Naive thymus-derived CD8-positive, alpha-beta T cell (primary cell): ENCODE data around the gene CDKN1C. TPM values are rescaled to one million over a fixed set of nuclear protein-coding genes. Genes with fewer than 3 reads are reported as not detected.

ENCODE experiments used
- ATAC-seq, 2 donors: fragments of 150-1000 bp; cut with Tn5 transposase in 1 of 2; sonication (Bioruptor Pico), chemical (Tn5 transposase) in 1 of 2; 1 replicate in 1 of 2; 2 replicates in 1 of 2; pipeline ENCODE4 v1.10.0; 2021; ENCODE audit warnings: mild to moderate bottlenecking in 2 of 2, moderate library complexity in 2 of 2
- POLR2A ChIA-PET: fragments of 350-600 bp; sonication (Branson Sonifier 250); formaldehyde crosslinking; loops from one replicate; lab custom pipeline; 2021; ENCODE audit warnings: antibody characterized with exemption; lab: Charles Lee
- DNase-seq, 10 donors: peaks; one replicate each; pipeline versions ENCODE4 v3.0.0 to v3.0.0-alpha.2; 2020 to 2022
- H3K27ac Mint-ChIP-seq, 10 donors: one replicate each; pipeline ENCODE4 v1.8.0; 2020 to 2022; ENCODE audit warnings: mild to moderate bottlenecking in 10 of 10, mixed read lengths in 10 of 10, moderate library complexity in 4 of 10, inconsistent platforms in 1 of 10
- H3K27me3 Mint-ChIP-seq, 5 donors: one replicate each; pipeline ENCODE4 v1.8.0; 2021 to 2022; ENCODE audit warnings: mixed read lengths in 5 of 5
- H3K36me3 Mint-ChIP-seq, 3 donors: one replicate each; pipeline ENCODE4 v1.8.0; 2020 to 2022; ENCODE audit warnings: mixed read lengths in 3 of 3, mild to moderate bottlenecking in 2 of 3, inconsistent platforms in 1 of 3
- H3K4me1 Mint-ChIP-seq, 4 donors: one replicate each; pipeline ENCODE4 v1.8.0; 2021 to 2022; ENCODE audit warnings: mixed read lengths in 4 of 4
- H3K4me3 Mint-ChIP-seq, 10 donors: one replicate each; pipeline ENCODE4 v1.8.0; 2020 to 2022; ENCODE audit warnings: mild to moderate bottlenecking in 10 of 10, mixed read lengths in 10 of 10, moderate library complexity in 6 of 10, inconsistent platforms in 1 of 10
- H3K9me3 Mint-ChIP-seq, 9 donors: one replicate each; pipeline ENCODE4 v1.8.0; 2020 to 2022; ENCODE audit warnings: mixed read lengths in 9 of 9, mild to moderate bottlenecking in 3 of 9, inconsistent platforms in 1 of 9, moderate library complexity in 1 of 9
- polyA plus RNA-seq, 3 donors: library from polyadenylated mRNA; unstranded; fragments of 300-500 nt; fragmentation: Illumina TruSeq; gene quantifications; one replicate each; pipeline ENCODE4 v1.2.3, GENCODE V29; 2021
- total RNA-seq, 8 experiments: library from RNA in 2 of 8; stranded (reverse) in 2 of 8; gene quantifications; one replicate each; pipeline ENCODE4 v1.2.3 and lab custom pipeline; 2021 to 2026

Gene CDKN1C
- total RNA-seq (1 to 10 TPM; 3.6 to 4.4 TPM), polyA plus RNA-seq (under 1 TPM in 2 of 3 donors, not detected in 1; 0.27 to 0.34 TPM), total RNA-seq (lab: John Stamatoyannopoulos, UW) (0.17 to 3.3 (median 1.7) reads per million in 6 experiments)

GRCh38 chr11:2885678-2886081 lies at the start of gene CDKN1C:
Gene CDKN1C (minus strand): TSS chr11:2885775. CDS start chr11:2885456, 319 bp downstream.
- H3K9me3 Mint-ChIP-seq, result no peaks in the 10 kb centered on the region
- ATAC-seq (peak; percentile 86 to 91), DNase-seq (peak; percentile 71 to 91 (median 84))
- H3K4me1 Mint-ChIP-seq, result peaks cover 15 to 26% (median 20%) of the 10 kb centered on the region in 4 donors
- peaks cover 0 to 2% (median 0%) of the 10 kb centered on the region in 5 donors for H3K27me3 Mint-ChIP-seq
- H3K27ac Mint-ChIP-seq, result peak within 1 kb of the TSS in 9 of 10 donors; percentile 30 to 92 (median 74)
- no peaks in the 10 kb centered on the region for H3K36me3 Mint-ChIP-seq
- POLR2A ChIA-PET, result interaction anchor here (0.6 to 4.4 kb wide), 5 partner anchors 12 to 1114 kb away, joined by 3 to 57 read pairs (median 4); partner anchors contain the start of genes C11orf21 and TSPAN32
- peak within 1 kb of the TSS; percentile 82 to 94 (median 90) for H3K4me3 Mint-ChIP-seq

DNA sequence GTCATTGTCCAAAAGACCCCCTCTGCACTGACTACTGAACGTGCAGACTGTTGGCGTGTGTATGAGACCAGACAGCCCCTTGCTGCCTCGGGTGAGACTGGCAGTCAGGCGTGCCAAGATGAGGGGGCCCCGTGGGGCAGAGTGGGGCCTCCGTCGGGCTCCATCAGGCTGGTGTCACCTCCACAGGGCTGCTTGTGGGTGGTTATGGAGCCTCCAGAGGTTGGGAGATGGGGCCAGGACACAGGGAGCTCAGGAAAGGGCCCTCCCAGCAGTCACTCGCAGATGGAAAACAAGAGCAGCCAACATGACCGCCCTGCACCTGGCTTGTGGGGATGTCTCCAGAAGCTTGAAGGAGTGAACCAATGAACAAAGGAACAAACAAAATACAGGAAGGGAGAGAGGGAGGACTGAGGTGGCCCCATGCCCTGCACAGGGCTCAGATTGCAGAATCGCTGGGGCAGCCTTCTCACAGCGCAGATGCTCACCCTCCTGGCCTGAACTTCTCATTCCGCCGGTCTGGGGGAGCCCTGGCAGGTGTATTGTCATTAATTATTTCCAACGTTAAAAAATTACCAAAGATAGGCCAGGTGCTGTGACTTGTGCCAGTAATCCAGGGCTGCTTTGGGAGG lies 49.1 kb upstream of the CDKN1C start:
- H3K4me3 Mint-ChIP-seq, result no peak overlapping the region
- H3K9me3 Mint-ChIP-seq, result peaks cover 0 to 27% (median 22%) of the 10 kb centered on the region in 9 donors
- no peak for ATAC-seq
- peak in 1 of 10 donors; percentile 12 for DNase-seq
- peaks cover 7 to 23% (median 17%) of the 10 kb centered on the region in 4 donors for H3K4me1 Mint-ChIP-seq
- H3K27ac Mint-ChIP-seq, result peak overlapping the region in 1 of 10 donors; percentile 66
- H3K36me3 Mint-ChIP-seq, result peaks cover 0 to 13% (median 0%) of the 10 kb centered on the region in 3 donors
- POLR2A ChIA-PET, result interaction anchor here (0.7 kb wide), 1 partner anchor 122 kb away, joined by 7 read pairs; no protein-coding TSS in a partner anchor
- H3K27me3 Mint-ChIP-seq, result peaks cover 0 to 10% (median 4%) of the 10 kb centered on the region in 5 donors

DNA sequence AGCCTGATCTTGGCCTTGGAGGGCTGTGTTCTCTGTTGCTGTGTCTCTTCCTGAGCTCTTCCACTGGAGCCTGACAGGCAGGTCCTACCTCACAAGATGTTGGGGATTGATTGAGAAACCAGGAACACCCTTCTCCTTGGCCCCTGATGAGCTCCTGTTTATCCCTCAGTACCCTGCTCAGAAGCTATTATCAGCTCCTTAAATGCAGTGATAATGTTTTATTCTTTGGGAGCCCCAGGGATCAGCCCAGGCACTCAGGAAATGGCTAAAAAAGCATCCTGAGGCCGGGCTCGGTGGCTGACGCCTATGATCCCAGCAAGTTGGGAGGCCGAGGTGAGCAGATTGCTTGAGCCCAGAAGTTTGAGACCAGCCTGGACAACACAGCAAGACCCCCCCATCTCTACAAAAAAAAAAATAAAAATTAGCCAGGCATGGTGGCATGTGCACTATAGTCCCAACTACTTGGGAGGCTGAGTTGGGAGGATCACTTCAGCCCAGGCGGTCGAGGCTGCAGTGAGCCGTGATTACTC lies 48.5 kb upstream of the CDKN1C start:
- DNase-seq, result no peak
- H3K9me3 Mint-ChIP-seq, result peaks cover 0 to 23% (median 21%) of the 10 kb centered on the region in 9 donors
- peaks cover 0 to 13% (median 0%) of the 10 kb centered on the region in 3 donors for H3K36me3 Mint-ChIP-seq
- H3K4me3 Mint-ChIP-seq, result no peak overlapping the region
- no peak for ATAC-seq
- peaks cover 5 to 17% (median 14%) of the 10 kb centered on the region in 4 donors for H3K4me1 Mint-ChIP-seq
- H3K27ac Mint-ChIP-seq, result peak overlapping the region in 1 of 10 donors; percentile 66
- peaks cover under 1 to 11% (median 5%) of the 10 kb centered on the region in 5 donors for H3K27me3 Mint-ChIP-seq
- POLR2A ChIA-PET, result interaction anchor here (0.8 to 1.1 kb wide), 2 partner anchors 8 to 91 kb away, joined by 3 to 6 read pairs; no protein-coding TSS in a partner anchor

GRCh38 chr11:2933375-2934020 lies 47.9 kb upstream of the CDKN1C start:
- POLR2A ChIA-PET, result interaction anchor here (0.8 to 1.1 kb wide), 2 partner anchors 9 to 90 kb away, joined by 3 to 6 read pairs; no protein-coding TSS in a partner anchor
- Mint-ChIP-seq H3K27ac (peak overlapping the region in 1 of 10 donors; percentile 37), H3K36me3 (peaks cover 0 to 10% (median 0%) of the 10 kb centered on the region in 3 donors), H3K4me1 (peaks cover 6 to 19% (median 16%) of the 10 kb centered on the region in 4 donors), H3K4me3 (no peak overlapping the region), H3K27me3 (peaks cover 3 to 17% (median 6%) of the 10 kb centered on the region in 5 donors), H3K9me3 (peaks cover 0 to 17% (median 16%) of the 10 kb centered on the region in 9 donors)
- ATAC-seq (peak in 1 of 2 donors; percentile 40), DNase-seq (peak in 1 of 10 donors; percentile 21)

GRCh38 chr11:2932850-2933251 lies 47.3 kb upstream of the CDKN1C start:
- Mint-ChIP-seq H3K36me3 (peaks cover 0 to 7% (median 0%) of the 10 kb centered on the region in 3 donors), H3K4me1 (peaks cover 11 to 24% (median 21%) of the 10 kb centered on the region in 4 donors), H3K27me3 (peaks cover 7 to 23% (median 9%) of the 10 kb centered on the region in 5 donors), H3K9me3 (peaks cover 0 to 11% (median 9%) of the 10 kb centered on the region in 9 donors), H3K4me3 (no peak overlapping the region), H3K27ac (peak overlapping the region in 1 of 10 donors; percentile 48)
- no peak for ATAC-seq
- POLR2A ChIA-PET, result no interaction called here
- DNase-seq, result no peak

GRCh38 chr11:2931771-2932738 lies 46.5 kb upstream of the CDKN1C start:
- H3K4me3 Mint-ChIP-seq, result no peak overlapping the region
- peaks cover 9 to 26% (median 22%) of the 10 kb centered on the region in 4 donors for H3K4me1 Mint-ChIP-seq
- H3K9me3 Mint-ChIP-seq, result peaks cover 0 to 3% (median 1%) of the 10 kb centered on the region in 9 donors
- H3K27me3 Mint-ChIP-seq, result peaks cover 7 to 30% (median 13%) of the 10 kb centered on the region in 5 donors
- DNase-seq (no peak), ATAC-seq (no peak)
- POLR2A ChIA-PET, result interaction anchor here (1.6 kb wide), 1 partner anchor 8 kb away, joined by 4 read pairs; no protein-coding TSS in a partner anchor
- H3K27ac Mint-ChIP-seq, result peak overlapping the region in 1 of 10 donors; percentile 48
- no peaks in the 10 kb centered on the region for H3K36me3 Mint-ChIP-seq

- ATAC-seq (no peak), DNase-seq (no peak)
- no peak overlapping the region for H3K4me3 Mint-ChIP-seq
- peaks cover 7 to 30% (median 13%) of the 10 kb centered on the region in 5 donors for H3K27me3 Mint-ChIP-seq
- H3K36me3 Mint-ChIP-seq, result no peaks in the 10 kb centered on the region
- POLR2A ChIA-PET, result interaction anchor here (1.6 kb wide), 1 partner anchor 9 kb away, joined by 4 read pairs; no protein-coding TSS in a partner anchor
- H3K4me1 Mint-ChIP-seq, result peaks cover 9 to 26% (median 22%) of the 10 kb centered on the region in 4 donors
- no peaks in the 10 kb centered on the region for H3K9me3 Mint-ChIP-seq
- H3K27ac Mint-ChIP-seq, result peak overlapping the region in 1 of 10 donors; percentile 65
Measured at GRCh38 chr11:2931420-2931746, 45.8 kb upstream of the CDKN1C start.

- ATAC-seq (no peak), DNase-seq (peak in 1 of 10 donors; percentile 15)
- H3K27ac Mint-ChIP-seq, result peak overlapping the region in 3 of 10 donors; percentile 25 to 65 (median 27)
- no peaks in the 10 kb centered on the region for H3K9me3 Mint-ChIP-seq
- peaks cover 9 to 26% (median 22%) of the 10 kb centered on the region in 4 donors for H3K4me1 Mint-ChIP-seq
- H3K36me3 Mint-ChIP-seq, result no peaks in the 10 kb centered on the region
- H3K4me3 Mint-ChIP-seq, result peak overlapping the region in 9 of 10 donors; percentile 65 to 86 (median 79)
- POLR2A ChIA-PET, result interaction anchor here (0.6 to 2.2 kb wide), 5 partner anchors 9 to 38 kb away, joined by 4 to 14 read pairs (median 6); no protein-coding TSS in a partner anchor
- H3K27me3 Mint-ChIP-seq, result peaks cover 7 to 30% (median 13%) of the 10 kb centered on the region in 5 donors
Measured at GRCh38 chr11:2930704-2931419, 45.3 kb upstream of the CDKN1C start.

GRCh38 chr11:2929950-2930703 lies 44.6 kb upstream of the CDKN1C start:
- ATAC-seq, result peak; percentile 29 to 30

GRCh38 chr11:2929531-2929949 lies 44.0 kb upstream of the CDKN1C start:
- H3K36me3 Mint-ChIP-seq, result no peaks in the 10 kb centered on the region
- ATAC-seq (peak in 1 of 2 donors; percentile 24), DNase-seq (no peak)
- H3K4me1 Mint-ChIP-seq, result peaks cover 9 to 26% (median 22%) of the 10 kb centered on the region in 4 donors
- peaks cover 7 to 30% (median 13%) of the 10 kb centered on the region in 5 donors for H3K27me3 Mint-ChIP-seq
- POLR2A ChIA-PET, result interaction anchor here (0.6 to 2.2 kb wide), 11 partner anchors 11 to 746 kb away, joined by 3 to 14 read pairs (median 5); partner anchors contain the start of gene TSSC4
- H3K9me3 Mint-ChIP-seq, result no peaks in the 10 kb centered on the region
- H3K4me3 Mint-ChIP-seq, result peak overlapping the region; percentile 66 to 86 (median 82)
- H3K27ac Mint-ChIP-seq, result peak overlapping the region in 3 of 10 donors; percentile 27 to 62 (median 37)

More at GRCh38 chr11:2929950-2930703, 44.6 kb upstream of the CDKN1C start:
- POLR2A ChIA-PET, result interaction anchor here (0.6 to 2.2 kb wide), 12 partner anchors 9 to 747 kb away, joined by 3 to 14 read pairs (median 5); partner anchors contain the start of gene TSSC4
- Mint-ChIP-seq H3K4me1 (peaks cover 9 to 26% (median 22%) of the 10 kb centered on the region in 4 donors), H3K36me3 (no peaks in the 10 kb centered on the region), H3K4me3 (peak overlapping the region; percentile 66 to 86 (median 82)), H3K27me3 (peaks cover 7 to 30% (median 13%) of the 10 kb centered on the region in 5 donors), H3K27ac (peak overlapping the region in 6 of 10 donors; percentile 25 to 71 (median 50)), H3K9me3 (no peaks in the 10 kb centered on the region)
- DNase-seq, result peak in 1 of 10 donors; percentile 41
